Breast epithelium (tissue), 3 donors: ENCODE results near the gene PCSK5.

Experiments
- CTCF ChIP-seq, 3 donors: fragments of 450-650 bp; IDR thresholded peaks; one replicate each; pipeline ENCODE4 v1.5.1; 2016 to 2017; ENCODE audit warnings: antibody characterized with exemption in 3 of 3, mild to moderate bottlenecking in 3 of 3, moderate library complexity in 3 of 3
- POLR2A ChIP-seq: fragments of 450-650 bp; IDR thresholded peaks from one replicate; pipeline ENCODE4 v1.6.1; 2016; ENCODE audit warnings: antibody characterized with exemption, mild to moderate bottlenecking, moderate library complexity

- TF ChIP-seq POLR2A (no peak), CTCF (IDR thresholded peaks at IDR 0.05) (no peak)
These were observed 309.8 kb downstream of the PCSK5 start for GRCh38 chr9:76200315-76200714.
